Upper lobe of right lung (tissue), 1 donor: ENCODE results near the gene DES. TPM values are rescaled to one million over a fixed set of nuclear protein-coding genes. Genes with fewer than 3 reads are reported as not detected.

Experiments
- ATAC-seq: fragments of 200-7000 bp; cut with Tn5 transposase; one replicate; pipeline ENCODE4 v1.9.1; 2020; ENCODE audit warnings: mild to moderate bottlenecking, moderate library complexity
- DNase-seq: peaks from one replicate; pipeline ENCODE4 v3.0.0-alpha.2; 2020
- H3K27ac ChIP-seq: fragments of 200-600 bp; one replicate; pipeline ENCODE4 v1.8.0; 2022
- H3K27me3 ChIP-seq: fragments of 200-600 bp; one replicate; pipeline ENCODE4 v1.8.0; 2022; ENCODE audit warnings: mild to moderate bottlenecking
- H3K36me3 ChIP-seq: fragments of 200-600 bp; one replicate; pipeline ENCODE4 v1.8.0; 2022
- H3K4me1 ChIP-seq: fragments of 200-600 bp; one replicate; pipeline ENCODE4 v1.8.0; 2022
- H3K4me3 ChIP-seq: fragments of 200-600 bp; one replicate; pipeline ENCODE4 v1.8.0; 2022; ENCODE audit warnings: mild to moderate bottlenecking
- H3K9me3 ChIP-seq: fragments of 200-600 bp; one replicate; pipeline ENCODE4 v1.8.0; 2022
- CTCF ChIP-seq: fragments of 200-600 bp; IDR thresholded peaks from one replicate; pipeline ENCODE4 v1.8.0; 2022; ENCODE audit warnings: antibody characterized with exemption
- intact Hi-C: fragments of 100-400 bp; cut with DNase I; formaldehyde crosslinking; loops from one replicate; pipeline ENCODE4 v1.11.0; 2022
- total RNA-seq: library from RNA; stranded (reverse); fragmentation: NEBNext Ultra II Directional; extraction: Animal tissue kit (Norgen Biotek cat#: 25700); gene quantifications from one replicate; pipeline ENCODE4 v1.2.1, GENCODE V29; 2021
- donor health status: DM: no; HTN: yes; CAD: no; lungs with severe emphysema.

DES gene
- total RNA-seq, 1 donor from 2014 or later = 59.4 TPM

- intact Hi-C loops = no loop called here
- Histone ChIP-seq H3K4me1 (no peaks in the 10 kb centered on the region), H3K27ac (no peak overlapping the region), H3K36me3 (no peaks in the 10 kb centered on the region), H3K4me3 (no peak overlapping the region), H3K27me3 (no peaks in the 10 kb centered on the region), H3K9me3 (no peaks in the 10 kb centered on the region)
- ATAC-seq (no peak), DNase-seq (no peak)
- TF ChIP-seq CTCF = no peak
These were observed 47.7 kb downstream of the DES start for GRCh38 chr2:219465659-219466561.

DNA sequence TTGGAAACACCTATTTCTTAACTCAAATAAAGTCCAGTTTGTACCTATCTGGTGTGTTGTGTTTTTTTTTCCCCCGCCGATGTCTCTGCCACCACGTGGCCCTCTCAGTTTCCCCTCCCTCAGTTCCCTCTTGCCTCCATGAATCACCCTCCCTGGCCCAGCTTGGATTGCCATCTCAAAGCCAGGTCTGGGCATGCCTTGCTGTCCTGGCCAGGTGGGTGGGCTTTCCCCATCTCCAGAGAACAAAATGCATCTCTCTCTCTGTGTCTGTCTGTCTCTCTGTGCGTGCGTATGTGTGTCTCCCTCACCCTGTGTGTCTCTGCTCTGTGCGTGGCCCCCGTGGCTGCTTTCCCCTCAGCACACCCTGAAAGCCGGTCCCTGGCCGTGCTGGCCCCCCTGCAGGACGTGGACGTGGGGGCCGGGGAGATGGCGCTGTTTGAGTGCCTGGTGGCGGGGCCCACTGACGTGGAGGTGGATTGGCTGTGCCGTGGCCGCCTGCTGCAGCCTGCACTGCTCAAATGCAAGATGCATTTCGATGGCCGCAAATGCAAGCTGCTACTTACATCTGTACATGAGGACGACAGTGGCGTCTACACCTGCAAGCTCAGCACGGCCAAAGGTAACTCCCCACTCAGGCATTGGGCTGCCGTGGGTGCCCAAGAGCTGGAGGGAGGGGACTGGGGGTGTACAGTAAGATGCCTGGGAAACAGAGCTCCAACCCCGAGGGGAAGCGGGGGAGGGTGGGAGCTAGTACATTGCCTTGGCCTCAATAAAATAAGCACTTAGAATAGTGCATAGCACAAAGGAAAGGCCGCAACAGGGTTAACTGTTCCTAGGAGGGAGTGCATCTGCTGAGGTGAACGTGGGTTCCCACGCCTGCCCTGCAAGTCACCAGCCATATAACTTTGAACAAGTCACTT is 48.9 kb downstream of the DES start:
- no peak for TF ChIP-seq CTCF
- DNase-seq (no peak), ATAC-seq (no peak)
- no peaks in the 10 kb centered on the region for H3K36me3 ChIP-seq
- intact Hi-C loops = no loop called here
- no peak overlapping the region for H3K27ac ChIP-seq
- no peaks in the 10 kb centered on the region for H3K9me3 ChIP-seq
- H3K27me3 ChIP-seq = no peaks in the 10 kb centered on the region
- no peak overlapping the region for H3K4me3 ChIP-seq
- H3K4me1 ChIP-seq = no peaks in the 10 kb centered on the region

DNA sequence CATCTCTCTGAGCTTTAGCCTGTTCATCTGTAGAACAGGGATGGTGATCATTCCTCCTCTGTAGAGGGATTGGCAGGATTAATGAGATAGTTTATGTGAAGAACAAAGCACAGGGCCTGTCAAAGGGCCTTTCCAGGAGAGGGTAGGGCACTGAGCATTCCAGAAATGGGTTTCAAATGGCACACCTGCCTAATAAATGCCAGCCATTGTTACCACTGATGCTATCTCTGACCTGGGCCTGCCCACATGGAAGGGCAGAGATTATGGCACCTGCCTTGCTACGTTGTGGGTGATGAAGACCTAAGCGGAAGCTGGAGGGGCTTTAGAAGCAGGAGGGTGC is 49.5 kb downstream of the DES start:
- DNase-seq (no peak), ATAC-seq (no peak)
- Histone ChIP-seq H3K4me1 (no peaks in the 10 kb centered on the region), H3K27me3 (no peaks in the 10 kb centered on the region), H3K36me3 (no peaks in the 10 kb centered on the region), H3K9me3 (no peaks in the 10 kb centered on the region), H3K27ac (no peak overlapping the region), H3K4me3 (no peak overlapping the region)
- TF ChIP-seq CTCF = no peak
- intact Hi-C loops = no loop called here

- H3K36me3 ChIP-seq = no peaks in the 10 kb centered on the region
These were observed 50.4 kb downstream of the DES start for GRCh38 chr2:219468410-219469185.

More at GRCh38 chr2:219468410-219469185, 50.4 kb downstream of the DES start:
- no peak for TF ChIP-seq CTCF
- H3K4me1 ChIP-seq = no peaks in the 10 kb centered on the region
- H3K27ac ChIP-seq = no peak overlapping the region
- DNase-seq (no peak), ATAC-seq (no peak)
- intact Hi-C loops = no loop called here
- H3K27me3 ChIP-seq = peaks cover 6% of the 10 kb centered on the region
- H3K4me3 ChIP-seq = no peak overlapping the region
- no peaks in the 10 kb centered on the region for H3K9me3 ChIP-seq
